ENCODE measurements around the gene NHLRC4. TPM values are rescaled to one million over a fixed set of nuclear protein-coding genes. Genes with fewer than 3 reads are reported as not detected.

The NHLRC4 gene
- polyA plus RNA-seq, 4 donors = 2.7 to 10.3 (median 5.8) TPM

GRCh38 chr16:549544-550263 lies 17.1 kb upstream of the NHLRC4 start:
- DNase-seq (ENCODE audit: low read depth in 4 of 4, low spot score in 3 of 4) = no peak

- no peak for DNase-seq (ENCODE audit: low read depth in 4 of 4, low spot score in 3 of 4)
Observed at GRCh38 chr16:551210-551609, 15.6 kb upstream of the NHLRC4 start.

- DNase-seq (ENCODE audit: low read depth in 4 of 4, low spot score in 3 of 4) = no peak
Observed at GRCh38 chr16:552171-552570, 14.6 kb upstream of the NHLRC4 start.

- no peak for DNase-seq (ENCODE audit: low read depth in 4 of 4, low spot score in 3 of 4)
Observed at GRCh38 chr16:553601-554296, 13.1 kb upstream of the NHLRC4 start.

- no peak for DNase-seq (ENCODE audit: low read depth in 4 of 4, low spot score in 3 of 4)
Observed at GRCh38 chr16:554297-554621, 12.5 kb upstream of the NHLRC4 start.

- DNase-seq (ENCODE audit: low read depth in 4 of 4, low spot score in 3 of 4) = no peak
Observed at GRCh38 chr16:554640-555365, 12.0 kb upstream of the NHLRC4 start.

- DNase-seq (ENCODE audit: low read depth in 4 of 4, low spot score in 3 of 4) = no peak
Observed at GRCh38 chr16:555528-556473, 11.0 kb upstream of the NHLRC4 start.

GRCh38 chr16:556474-557173 lies 10.2 kb upstream of the NHLRC4 start:
- no peak for DNase-seq (ENCODE audit: low read depth in 4 of 4, low spot score in 3 of 4)

GRCh38 chr16:557463-558297 lies 9.1 kb upstream of the NHLRC4 start:
- DNase-seq (ENCODE audit: low read depth in 4 of 4, low spot score in 3 of 4) = no peak

GRCh38 chr16:558298-559020 lies 8.3 kb upstream of the NHLRC4 start:
- no peak for DNase-seq (ENCODE audit: low read depth in 4 of 4, low spot score in 3 of 4)

- no peak for DNase-seq (ENCODE audit: low read depth in 4 of 4, low spot score in 3 of 4)
Observed at GRCh38 chr16:559021-559380, 7.8 kb upstream of the NHLRC4 start.

GRCh38 chr16:559411-560203 lies 7.2 kb upstream of the NHLRC4 start:
- DNase-seq (ENCODE audit: low read depth in 4 of 4, low spot score in 3 of 4) = no peak

- DNase-seq (ENCODE audit: low read depth in 4 of 4, low spot score in 3 of 4) = no peak
Observed at GRCh38 chr16:560204-560700, 6.6 kb upstream of the NHLRC4 start, which contains the start of gene PRR35. Gene PRR35, plus strand, starts transcription at chr16:560394. Its CDS starts 2,901 bp downstream, at chr16:563295.

GRCh38 chr16:560701-561412 lies 5.9 kb upstream of the NHLRC4 start:
- DNase-seq (ENCODE audit: low read depth in 4 of 4, low spot score in 3 of 4) = no peak

GRCh38 chr16:561413-561794 lies 5.4 kb upstream of the NHLRC4 start:
- DNase-seq (ENCODE audit: low read depth in 4 of 4, low spot score in 3 of 4) = no peak

- no peak for DNase-seq (ENCODE audit: low read depth in 4 of 4, low spot score in 3 of 4)
Observed at GRCh38 chr16:561957-562938, 4.6 kb upstream of the NHLRC4 start.
